Astrocyte of the hippocampus (primary cell): ENCODE measurements around the gene SLC12A7.

Source experiments
- DNase-seq: peaks from one replicate; pipeline ENCODE4 v3.0.0; 2011; ENCODE audit warnings: low read depth, low spot score

The SLC12A7 gene

GRCh38 chr5:1078851-1079250 lies 33.0 kb downstream of the SLC12A7 start:
- no peak for DNase-seq

DNA sequence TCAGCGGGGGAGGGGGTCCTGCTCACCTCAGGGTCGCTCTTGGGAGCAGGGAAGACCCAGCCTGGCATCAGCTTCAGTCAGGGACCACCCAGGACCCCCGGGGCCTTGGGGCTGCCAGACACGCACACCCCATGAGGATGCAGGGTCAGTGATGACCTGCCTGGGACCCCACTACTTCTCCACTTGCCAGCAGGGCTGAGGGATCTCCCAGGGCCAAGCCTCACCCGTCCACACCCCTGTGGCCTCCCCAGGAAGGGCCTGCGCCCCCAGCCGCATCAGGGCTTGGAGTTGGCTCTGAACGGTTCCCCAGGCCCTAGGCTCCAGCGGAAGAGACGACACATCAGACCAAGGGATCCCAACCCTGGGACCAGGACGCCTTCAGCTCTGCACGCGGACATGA lies 33.7 kb downstream of the SLC12A7 start:
- no peak for DNase-seq

DNA sequence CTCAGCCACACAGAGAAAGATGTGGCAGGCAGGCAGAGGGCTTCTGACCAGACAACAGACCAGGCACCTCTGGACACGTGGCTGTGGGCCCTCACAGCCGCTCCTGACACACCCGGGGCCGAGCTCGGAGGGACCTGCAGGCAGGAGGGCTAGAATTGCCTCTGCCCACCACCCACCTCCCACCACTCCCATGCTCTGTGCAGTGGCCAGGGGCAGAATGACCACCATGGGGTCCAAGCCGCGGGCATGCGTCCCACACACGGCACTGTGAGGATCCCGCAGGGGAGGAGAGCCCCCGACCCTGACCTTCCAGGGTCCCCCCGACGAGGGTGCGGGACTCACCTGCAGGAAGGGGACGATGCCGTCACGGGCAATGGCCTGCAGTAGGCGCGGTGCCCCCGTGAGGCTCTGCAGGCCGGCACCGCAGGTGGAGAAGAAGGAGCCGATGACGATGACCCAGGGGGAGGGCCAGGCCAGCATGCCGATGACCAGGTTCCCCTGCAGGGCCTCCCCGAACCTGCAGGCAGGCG lies 34.3 kb downstream of the SLC12A7 start:
- DNase-seq: no peak

DNA sequence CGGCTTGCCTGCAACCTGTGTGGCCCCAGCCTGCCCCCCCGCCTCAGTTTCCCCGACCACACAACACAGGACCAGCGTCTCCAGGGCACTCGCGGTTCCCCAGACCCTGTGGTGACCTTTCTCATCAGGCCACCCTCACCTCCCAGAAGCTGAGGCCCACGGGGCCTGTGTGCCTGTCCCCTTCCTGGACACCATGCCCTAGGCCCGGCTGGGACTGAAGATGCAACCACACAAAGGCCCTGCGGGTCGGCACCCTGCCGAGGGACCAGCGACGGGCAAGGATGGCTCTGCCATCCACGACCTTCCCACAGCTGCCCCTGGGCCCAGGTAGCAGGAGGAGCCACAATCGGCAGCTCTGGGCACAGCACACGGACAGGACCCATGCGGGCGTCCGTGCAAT lies 34.8 kb downstream of the SLC12A7 start:
- DNase-seq: no peak

GRCh38 chr5:1076406-1076805 lies 35.5 kb downstream of the SLC12A7 start:
- no peak for DNase-seq

- no peak for DNase-seq
Measured at GRCh38 chr5:1075931-1076330, 35.9 kb downstream of the SLC12A7 start.

- no peak for DNase-seq
Measured at GRCh38 chr5:1075555-1075881, 36.3 kb downstream of the SLC12A7 start.

DNA sequence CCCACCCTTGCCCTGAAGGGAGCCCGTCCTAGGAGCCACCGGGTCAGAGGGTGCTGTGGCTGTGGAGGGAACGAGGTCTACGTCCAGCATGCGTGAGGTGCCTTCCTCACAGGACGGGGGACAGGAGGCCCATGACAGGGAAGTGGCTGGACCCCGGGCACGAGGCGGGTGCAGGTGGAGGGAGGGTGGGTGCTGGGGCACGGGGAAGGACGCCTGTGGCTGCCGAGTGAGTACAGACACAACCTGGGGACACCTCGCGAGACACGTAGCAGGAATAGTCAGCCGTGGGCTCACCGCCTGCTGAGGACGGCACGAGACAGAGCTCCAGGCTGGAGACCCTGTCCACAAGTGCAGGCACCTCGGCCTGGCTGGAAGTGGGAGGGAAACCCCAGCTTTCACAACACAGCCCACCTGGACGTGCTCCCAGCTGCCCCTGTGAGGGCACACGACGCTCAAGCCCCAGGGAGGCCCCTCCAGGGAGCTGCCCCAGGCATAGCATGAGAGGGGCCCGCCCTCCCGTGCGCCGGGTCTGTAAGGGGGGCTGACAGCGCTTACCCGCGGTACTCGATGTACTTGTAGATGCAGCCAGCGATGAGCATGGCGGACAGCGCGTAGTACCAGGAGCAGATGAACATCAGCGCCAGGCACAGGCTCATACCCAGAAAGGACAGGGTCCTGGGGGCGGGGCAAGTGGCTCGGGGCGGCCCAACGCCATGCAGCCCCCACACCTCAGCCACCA lies 36.9 kb downstream of the SLC12A7 start:
- no peak for DNase-seq

GRCh38 chr5:1074226-1074625 lies 37.6 kb downstream of the SLC12A7 start:
- no peak for DNase-seq

DNA sequence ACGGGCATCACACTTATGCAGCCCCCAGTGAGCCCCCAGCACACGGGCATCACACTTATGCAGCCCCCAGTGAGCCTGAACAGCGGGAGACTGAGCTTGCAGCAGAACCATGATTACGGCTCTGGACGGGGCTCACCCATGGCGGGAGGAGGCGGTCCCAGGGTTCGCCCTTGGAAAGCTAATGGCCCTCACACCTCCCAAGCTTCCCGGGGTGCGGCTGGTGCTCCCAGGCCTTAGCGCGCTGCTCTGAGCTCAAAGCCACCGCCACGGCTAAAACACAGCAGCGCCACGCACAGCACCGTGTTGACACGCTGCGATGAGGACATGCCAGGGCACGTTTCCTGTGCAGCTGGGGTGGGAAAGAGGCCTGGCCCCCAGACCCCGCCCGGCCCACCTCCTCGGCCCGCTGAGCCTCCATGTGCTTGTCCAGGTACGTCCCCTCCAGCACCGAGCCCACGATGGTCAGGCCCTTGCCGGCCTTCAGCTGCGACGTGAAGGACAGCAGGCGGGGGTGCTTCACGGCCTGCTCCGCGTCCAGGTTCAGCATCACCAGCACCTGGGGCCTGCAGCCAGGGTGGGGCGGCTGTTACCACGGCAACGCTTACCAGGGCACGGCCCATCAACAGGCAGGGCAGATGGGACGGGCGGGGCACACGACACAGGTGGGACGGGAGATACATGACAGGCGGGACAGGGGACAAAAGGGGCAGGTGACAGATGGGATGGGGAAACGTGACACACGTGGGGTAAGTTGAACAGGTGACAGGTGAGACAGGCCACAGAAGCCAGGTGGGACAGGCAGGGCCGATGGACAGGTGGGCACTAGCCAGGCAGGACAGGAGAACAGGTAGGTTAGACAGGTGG lies 38.4 kb downstream of the SLC12A7 start:
- no peak for DNase-seq

DNA sequence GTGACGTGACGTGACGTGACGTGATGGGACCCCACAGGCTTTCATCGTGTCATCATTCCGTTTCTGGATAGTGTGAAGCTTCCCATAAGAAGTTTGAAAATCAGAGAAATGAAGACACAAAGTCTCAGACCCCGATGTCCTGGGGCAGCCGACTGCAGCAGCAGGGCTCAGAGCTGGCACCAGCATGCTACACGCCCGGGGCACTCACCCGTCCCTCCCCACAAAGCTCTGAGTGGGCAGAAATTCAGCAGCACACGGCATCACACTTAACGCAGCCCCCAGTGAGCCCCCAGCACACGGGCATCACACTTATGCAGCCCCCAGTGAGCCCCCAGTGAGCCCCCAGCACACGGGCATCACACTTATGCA lies 42.2 kb downstream of the SLC12A7 start:
- DNase-seq: no peak

DNA sequence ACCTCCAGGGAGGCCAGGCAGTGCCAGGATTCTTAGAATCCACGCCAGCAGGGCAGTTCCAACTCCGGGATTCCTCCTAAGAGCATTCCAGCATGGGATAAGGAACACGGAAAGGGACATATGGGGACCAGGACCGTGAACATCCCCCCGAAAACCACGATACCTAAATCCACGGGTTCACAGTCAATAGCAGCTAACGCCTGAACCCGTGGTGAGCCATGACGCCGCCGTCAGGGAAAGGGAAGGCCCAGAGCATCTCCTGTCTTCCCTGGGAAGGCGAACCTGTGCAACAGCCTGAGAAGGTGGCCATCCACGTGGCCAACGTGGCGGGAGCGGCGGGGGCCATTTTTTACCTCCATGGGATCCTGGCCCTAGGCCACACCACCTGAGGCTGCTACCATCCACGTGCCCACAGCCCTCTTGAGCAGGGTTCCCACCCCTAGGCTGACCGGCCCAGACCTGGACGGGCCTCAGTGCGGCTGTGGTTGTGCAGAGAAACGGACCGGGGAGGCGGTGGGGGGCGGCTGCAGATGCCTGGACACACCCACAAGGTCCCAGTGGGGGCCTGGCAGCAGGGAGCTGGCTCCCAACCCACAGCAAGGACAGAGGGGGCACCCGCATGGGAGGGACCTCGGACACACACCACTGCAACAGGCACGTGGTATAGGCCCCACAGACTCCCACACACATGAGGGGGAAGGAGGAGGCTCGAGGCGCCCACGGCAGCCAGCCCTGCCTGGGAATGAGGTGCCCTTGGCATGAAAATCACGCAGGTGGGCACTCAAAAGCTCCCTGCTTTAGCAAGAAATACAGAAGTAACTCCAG lies 42.8 kb downstream of the SLC12A7 start:
- DNase-seq: no peak

DNA sequence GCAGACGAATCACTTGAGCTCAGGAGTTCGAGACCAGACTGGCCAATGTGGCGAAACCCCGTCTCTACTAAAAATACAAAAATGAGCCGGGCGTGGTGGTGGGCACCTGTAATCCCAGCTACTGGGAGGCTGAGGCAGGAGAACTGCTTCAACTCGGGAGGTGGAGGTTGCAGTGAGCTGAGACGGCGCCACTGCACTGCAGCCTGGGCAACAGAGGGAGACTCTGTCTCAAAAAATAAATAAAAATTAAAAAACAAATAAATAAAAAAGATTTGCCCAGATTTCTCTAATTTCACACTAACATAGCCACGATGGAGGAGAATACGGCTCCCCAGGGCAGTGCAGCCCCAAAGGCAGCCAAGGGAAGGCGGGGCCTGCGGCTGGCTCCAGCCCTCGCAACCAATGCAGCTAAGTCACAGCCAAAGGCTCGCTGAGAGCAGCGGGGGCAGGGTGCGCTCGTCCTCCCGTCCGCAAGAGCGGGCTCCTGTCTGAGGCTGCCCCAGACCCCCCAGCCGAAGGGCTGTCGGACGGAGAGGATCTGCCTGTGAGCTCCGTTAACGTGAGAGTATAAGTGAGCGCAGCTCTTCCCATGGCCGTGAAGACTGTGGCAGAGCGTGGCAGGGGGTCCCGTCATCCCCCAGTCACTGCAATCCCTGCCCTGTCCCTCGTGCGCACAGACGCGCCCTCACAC lies 43.5 kb downstream of the SLC12A7 start:
- DNase-seq: no peak

DNA sequence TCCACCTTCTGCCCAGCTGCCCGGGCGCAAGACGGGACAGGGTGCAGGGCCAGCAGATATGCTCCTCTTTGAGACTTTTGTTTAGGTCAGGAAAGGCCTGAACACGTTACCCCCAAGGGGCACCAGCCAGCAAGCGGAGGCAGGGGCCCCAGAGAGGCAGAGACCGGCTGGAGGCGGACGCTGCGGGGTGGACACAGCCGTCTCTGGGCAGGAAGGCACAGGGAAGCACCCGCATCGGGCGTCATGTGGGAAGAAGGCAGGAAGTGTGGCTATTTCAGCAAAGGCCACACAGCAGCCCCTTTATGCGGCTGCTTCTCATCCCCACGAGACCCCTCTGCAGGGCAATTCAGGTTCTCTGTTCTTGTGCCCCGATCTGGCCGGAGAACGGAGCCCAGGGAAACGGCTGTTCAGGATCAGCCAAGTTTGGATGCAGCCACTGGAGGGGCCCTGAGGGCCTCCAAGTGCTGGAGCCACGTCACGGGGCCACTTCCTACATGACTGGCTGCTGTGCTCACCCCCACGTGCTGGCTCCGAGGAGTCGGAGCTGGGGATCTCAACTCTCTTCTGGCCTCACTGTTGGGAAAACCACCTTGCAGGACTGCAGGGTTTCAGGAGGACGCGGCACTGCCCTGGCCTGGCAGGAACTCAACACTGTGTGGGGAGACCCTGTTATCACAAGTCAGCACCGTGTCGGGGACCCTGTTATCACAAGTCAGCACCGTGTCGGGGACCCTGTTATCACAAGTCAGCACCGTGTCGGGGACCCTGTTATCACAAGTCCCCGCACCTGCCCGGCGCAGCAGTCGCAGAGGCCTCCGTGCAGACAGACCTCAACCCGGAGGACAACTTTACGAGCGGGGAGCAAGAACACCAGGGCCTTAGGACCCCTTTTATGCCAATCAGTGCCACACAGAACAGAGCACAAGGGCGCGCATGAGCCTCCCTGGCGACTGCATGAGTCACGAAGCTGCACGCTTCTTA lies 44.4 kb downstream of the SLC12A7 start:
- no peak for DNase-seq

GRCh38 chr5:1066676-1067075 lies 45.2 kb downstream of the SLC12A7 start:
- DNase-seq: no peak

DNA sequence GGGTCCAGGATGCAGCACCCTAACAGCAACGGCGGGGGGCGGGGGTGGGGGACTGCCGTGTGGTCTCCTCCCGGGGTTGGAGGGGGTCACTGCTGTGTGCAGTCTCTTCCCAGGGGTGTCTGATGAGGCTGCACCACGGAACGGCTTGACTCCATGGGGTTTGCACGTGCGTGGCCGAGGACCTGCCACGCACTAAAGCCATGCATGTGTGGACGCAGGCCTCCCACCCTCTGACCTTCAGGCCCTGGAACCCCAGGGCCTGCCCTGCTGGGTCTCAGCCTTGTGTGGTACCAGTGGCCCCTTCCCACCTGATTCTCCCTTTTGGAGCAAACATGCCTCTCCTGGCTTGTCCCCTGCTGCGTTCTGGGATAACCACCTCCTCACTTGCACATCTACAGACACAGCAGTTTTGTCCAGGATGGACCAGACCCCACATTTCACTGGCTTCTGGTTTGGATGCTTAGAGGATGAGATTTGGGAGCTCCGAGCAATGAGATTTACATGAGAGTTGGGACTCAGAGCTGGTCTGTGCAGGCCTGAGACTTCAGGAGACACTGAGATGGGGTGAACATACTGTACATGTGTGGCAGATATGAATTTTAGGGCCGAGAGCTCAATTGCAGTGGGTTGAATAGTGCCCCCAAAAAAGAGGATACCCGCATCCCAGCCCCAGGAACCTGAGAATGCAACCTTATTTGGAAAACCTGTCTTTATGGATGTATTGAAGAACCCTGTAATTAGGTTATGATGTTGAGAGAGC lies 45.8 kb downstream of the SLC12A7 start:
- no peak for DNase-seq

DNA sequence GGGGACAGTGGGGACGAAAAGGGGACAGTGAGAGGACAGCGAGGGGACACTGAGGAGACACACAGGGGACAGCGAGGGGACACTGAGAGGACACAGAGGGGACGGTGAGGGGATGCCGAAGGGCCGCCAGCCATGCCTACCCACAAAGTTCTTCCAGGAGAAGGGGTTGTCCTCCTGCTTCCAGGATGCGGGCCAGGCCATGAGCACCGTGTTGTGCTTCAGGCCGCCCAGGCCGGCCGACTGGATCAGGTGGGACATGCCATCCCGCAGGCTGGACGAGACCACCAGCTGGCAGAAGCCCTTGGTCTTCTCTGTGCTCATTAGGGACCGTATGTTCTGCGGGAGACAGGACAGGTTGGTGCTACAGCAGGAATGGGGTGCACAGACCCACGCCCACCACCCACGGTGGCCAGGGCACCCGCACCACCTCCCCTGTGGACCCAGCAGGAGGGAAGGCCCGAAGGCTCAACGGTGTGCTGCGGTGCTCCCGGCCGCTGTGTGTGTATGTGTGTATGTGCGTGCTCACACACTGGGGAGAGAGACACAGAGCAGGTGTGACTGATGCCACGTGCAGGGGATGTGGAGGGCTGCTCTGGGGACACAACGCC lies 46.6 kb downstream of the SLC12A7 start:
- DNase-seq: no peak

DNA sequence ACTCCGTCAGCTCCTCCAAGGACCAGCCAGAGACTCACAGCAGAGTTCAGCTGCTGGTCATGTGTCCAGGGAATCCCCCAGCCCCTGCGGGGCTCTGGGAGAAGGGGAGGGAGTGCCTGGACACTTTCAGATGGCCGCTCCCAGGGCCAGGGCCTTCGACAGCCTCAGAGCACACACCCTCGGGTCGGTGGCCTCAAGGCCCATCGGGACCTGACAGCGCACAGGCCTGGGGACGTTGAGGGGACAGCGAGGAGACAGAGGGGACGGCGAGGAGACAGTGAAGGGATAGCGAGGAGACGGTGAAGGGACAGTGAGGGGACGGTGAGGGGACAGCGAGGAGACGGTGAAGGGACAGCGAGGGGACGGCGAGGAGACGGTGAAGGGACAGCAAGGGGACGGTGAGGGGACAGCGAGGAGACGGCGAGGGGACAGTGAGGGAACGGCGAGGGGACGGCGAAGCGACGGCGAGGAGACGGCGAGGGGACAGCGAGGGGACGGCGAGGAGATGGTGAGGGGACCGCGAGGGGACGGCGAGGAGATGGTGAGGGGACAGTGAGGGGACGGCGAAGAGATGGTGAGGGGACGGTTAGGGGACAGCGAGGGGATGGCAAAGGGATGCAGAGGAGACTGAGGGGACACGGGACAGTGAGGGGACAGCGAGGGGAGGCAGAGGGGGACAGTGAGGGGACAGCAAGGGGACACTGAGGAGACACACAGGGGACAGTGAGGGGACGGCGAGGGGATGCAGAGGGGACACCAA lies 47.3 kb downstream of the SLC12A7 start:
- no peak for DNase-seq
